Bronchial epithelial cell (primary cell): Measurements from ENCODE around the gene CD300C. TPM values are rescaled to one million over a fixed set of nuclear protein-coding genes. Genes with fewer than 3 reads are reported as not detected.

ENCODE experiments used
- DNase-seq: peaks from one replicate; pipeline ENCODE4 v3.0.0-alpha.2; 2010; ENCODE audit warnings: low read depth
- FAIRE-seq: peaks from 2 replicates; lab custom pipeline; 2011; peaks lifted over from hg19 to GRCh38; lab: Jason Lieb, UNC
- H3K27me3 ChIP-seq: 2 replicates; pipeline ENCODE4 v1.5.1; 2011; ENCODE audit warnings: low read length; ENCODE audit not compliant: control insufficient read depth, insufficient read depth
- H3K36me3 ChIP-seq: 2 replicates; pipeline ENCODE4 v1.5.1; 2011; ENCODE audit warnings: low read length; ENCODE audit not compliant: control insufficient read depth, insufficient read depth
- H3K4me3 ChIP-seq: 2 replicates; pipeline ENCODE4 v1.5.1; 2011; ENCODE audit warnings: mild to moderate bottlenecking, low read depth, low read length, control low read depth
- CTCF ChIP-seq: IDR thresholded peaks from 2 replicates; pipeline ENCODE4 v1.5.1; 2011; ENCODE audit warnings: mild to moderate bottlenecking, moderate library complexity, low read length, control low read depth, inconsistent platforms; ENCODE audit not compliant: insufficient read depth, severe bottlenecking
- total RNA-seq: library from RNA; depleted of rRNA; stranded (reverse); fragments of >200 nt; gene quantifications from 2 replicates; pipeline ENCODE4 v1.2.1, GENCODE V29; 2014

CD300C gene
- total RNA-seq, 1 donor from 2014 or later: not detected

- DNase-seq (no peak), FAIRE-seq (no peak)
- Histone ChIP-seq H3K36me3 (no peaks in the 10 kb centered on the region), H3K4me3 (no peak overlapping the region), H3K27me3 (no peaks in the 10 kb centered on the region)
- no peak for TF ChIP-seq CTCF
These were observed 1.3 kb upstream of the CD300C start for GRCh38 chr17:74547264-74547663.

GRCh38 chr17:74546586-74546985 is 671 bp upstream of the CD300C start:
- peak; percentile 85 for FAIRE-seq

GRCh38 chr17:74544991-74545842 is 698 bp downstream of the CD300C start:
- peak; percentile 96 for FAIRE-seq
- no peak for TF ChIP-seq CTCF
- no peak overlapping the region for H3K4me3 ChIP-seq
- no peaks in the 10 kb centered on the region for H3K36me3 ChIP-seq
- no peaks in the 10 kb centered on the region for H3K27me3 ChIP-seq
- no peak for DNase-seq

More at GRCh38 chr17:74546586-74546985, 671 bp upstream of the CD300C start:
- Histone ChIP-seq H3K27me3 (no peaks in the 10 kb centered on the region), H3K4me3 (no peak overlapping the region), H3K36me3 (no peaks in the 10 kb centered on the region)
- DNase-seq: no peak
- no peak for TF ChIP-seq CTCF

GRCh38 chr17:74543891-74544760 is 1.8 kb downstream of the CD300C start:
- TF ChIP-seq CTCF: no peak
- Histone ChIP-seq H3K4me3 (no peak overlapping the region), H3K36me3 (no peaks in the 10 kb centered on the region), H3K27me3 (no peaks in the 10 kb centered on the region)
- FAIRE-seq (peak; percentile 55), DNase-seq (no peak)

GRCh38 chr17:74543406-74543805 is 2.5 kb downstream of the CD300C start:
- no peak overlapping the region for H3K4me3 ChIP-seq
- TF ChIP-seq CTCF: no peak
- DNase-seq (no peak), FAIRE-seq (no peak)
- H3K36me3 ChIP-seq: no peaks in the 10 kb centered on the region
- no peaks in the 10 kb centered on the region for H3K27me3 ChIP-seq
